ENCODE results near the gene POLR1H.

DNA sequence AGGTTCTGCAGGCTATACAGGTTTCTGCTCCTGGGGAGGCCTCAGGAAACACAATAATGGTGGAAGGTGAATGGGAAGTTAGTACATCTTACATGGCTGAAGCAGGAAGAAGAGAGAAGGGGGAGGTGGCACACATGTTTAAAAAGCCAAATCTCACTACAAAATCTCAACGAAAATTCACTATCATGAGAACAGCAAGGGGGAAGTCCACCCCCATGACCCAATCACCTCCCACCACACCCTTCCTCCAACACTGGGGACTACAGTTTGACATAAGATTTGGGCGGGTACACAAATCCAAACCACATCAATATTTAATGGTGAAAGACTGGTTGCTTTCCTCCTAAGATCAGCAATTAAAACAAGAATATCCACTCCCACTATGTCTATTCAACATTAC is 13.8 kb upstream of the POLR1H start:
- TF ChIP-seq, protein P1, sequence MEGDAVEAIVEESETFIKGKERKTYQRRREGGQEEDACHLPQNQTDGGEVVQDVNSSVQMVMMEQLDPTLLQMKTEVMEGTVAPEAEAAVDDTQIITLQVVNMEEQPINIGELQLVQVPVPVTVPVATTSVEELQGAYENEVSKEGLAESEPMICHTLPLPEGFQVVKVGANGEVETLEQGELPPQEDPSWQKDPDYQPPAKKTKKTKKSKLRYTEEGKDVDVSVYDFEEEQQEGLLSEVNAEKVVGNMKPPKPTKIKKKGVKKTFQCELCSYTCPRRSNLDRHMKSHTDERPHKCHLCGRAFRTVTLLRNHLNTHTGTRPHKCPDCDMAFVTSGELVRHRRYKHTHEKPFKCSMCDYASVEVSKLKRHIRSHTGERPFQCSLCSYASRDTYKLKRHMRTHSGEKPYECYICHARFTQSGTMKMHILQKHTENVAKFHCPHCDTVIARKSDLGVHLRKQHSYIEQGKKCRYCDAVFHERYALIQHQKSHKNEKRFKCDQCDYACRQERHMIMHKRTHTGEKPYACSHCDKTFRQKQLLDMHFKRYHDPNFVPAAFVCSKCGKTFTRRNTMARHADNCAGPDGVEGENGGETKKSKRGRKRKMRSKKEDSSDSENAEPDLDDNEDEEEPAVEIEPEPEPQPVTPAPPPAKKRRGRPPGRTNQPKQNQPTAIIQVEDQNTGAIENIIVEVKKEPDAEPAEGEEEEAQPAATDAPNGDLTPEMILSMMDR (IDR thresholded peaks at IDR 0.05; ENCODE audit: low read depth, low read length), result no peak
- TF ChIP-seq, protein P2, sequence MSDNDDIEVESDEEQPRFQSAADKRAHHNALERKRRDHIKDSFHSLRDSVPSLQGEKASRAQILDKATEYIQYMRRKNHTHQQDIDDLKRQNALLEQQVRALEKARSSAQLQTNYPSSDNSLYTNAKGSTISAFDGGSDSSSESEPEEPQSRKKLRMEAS (IDR thresholded peaks at IDR 0.05; ENCODE audit: low read depth, low read length), result no peak

All from NB4 (cell line).